Body of pancreas (tissue), 4 donors: ENCODE data around the gene WDFY4.

Experiments
- POLR2A ChIP-seq, 3 donors: fragments of 450-650 bp; IDR thresholded peaks; one replicate each; pipeline ENCODE4 v1.6.1; 2016; ENCODE audit warnings: antibody characterized with exemption in 3 of 3, mild to moderate bottlenecking in 2 of 3
- TF ChIP-seq, protein P1 (sequence below), 7 experiments: fragments of 450-650 bp in 4 of 7; fragments of 200-600 bp in 3 of 7; sonication (generic) in 3 of 7; IDR thresholded peaks; one replicate each; pipeline ENCODE4 v1.5.1; 2016 to 2019; ENCODE audit warnings: antibody characterized with exemption in 7 of 7

DNA sequence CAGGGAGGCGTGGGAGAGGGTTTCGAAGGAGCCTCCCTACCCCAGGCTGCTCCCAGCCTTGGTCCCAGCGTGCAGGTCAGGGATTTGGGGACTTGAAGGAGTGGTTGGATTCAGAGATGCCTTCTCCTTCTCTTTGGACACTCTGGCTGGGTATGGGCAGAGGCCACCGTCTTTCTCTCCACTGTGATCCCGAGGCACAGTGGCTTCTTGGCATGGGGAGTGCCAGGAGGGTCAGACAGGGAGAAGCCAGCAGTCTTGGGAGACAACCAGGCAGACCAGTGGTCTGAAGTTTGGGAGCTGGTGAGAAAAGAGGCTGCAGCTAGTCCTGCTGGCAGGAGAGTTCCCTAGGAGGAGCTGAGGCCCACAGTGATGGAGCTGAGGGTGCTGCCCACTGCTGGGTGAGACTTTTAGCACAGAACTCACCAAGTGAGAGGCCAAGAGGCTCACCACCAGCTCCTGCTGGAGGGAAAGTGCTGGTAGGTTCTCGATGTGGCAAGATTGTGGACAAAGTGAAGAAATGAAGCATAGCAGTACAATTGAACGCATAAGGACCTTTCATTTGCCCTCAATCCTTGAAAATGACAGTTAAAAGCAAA lies 35.2 kb upstream of the WDFY4 start:
- TF ChIP-seq, protein P1, sequence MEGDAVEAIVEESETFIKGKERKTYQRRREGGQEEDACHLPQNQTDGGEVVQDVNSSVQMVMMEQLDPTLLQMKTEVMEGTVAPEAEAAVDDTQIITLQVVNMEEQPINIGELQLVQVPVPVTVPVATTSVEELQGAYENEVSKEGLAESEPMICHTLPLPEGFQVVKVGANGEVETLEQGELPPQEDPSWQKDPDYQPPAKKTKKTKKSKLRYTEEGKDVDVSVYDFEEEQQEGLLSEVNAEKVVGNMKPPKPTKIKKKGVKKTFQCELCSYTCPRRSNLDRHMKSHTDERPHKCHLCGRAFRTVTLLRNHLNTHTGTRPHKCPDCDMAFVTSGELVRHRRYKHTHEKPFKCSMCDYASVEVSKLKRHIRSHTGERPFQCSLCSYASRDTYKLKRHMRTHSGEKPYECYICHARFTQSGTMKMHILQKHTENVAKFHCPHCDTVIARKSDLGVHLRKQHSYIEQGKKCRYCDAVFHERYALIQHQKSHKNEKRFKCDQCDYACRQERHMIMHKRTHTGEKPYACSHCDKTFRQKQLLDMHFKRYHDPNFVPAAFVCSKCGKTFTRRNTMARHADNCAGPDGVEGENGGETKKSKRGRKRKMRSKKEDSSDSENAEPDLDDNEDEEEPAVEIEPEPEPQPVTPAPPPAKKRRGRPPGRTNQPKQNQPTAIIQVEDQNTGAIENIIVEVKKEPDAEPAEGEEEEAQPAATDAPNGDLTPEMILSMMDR (IDR thresholded peaks at IDR 0.05) = no peak
- no peak for TF ChIP-seq POLR2A (IDR thresholded peaks at IDR 0.05)
